Lower leg skin (tissue), 3 donors: ENCODE results near the gene AURKAIP1.

Experiments used
- POLR2A ChIP-seq, 2 donors: fragments of 450-650 bp; IDR thresholded peaks; one replicate each; pipeline ENCODE4 v1.6.1; 2016 to 2017; ENCODE audit warnings: antibody characterized with exemption in 2 of 2, mild to moderate bottlenecking in 1 of 2, moderate library complexity in 1 of 2
- TF ChIP-seq, protein P1 (sequence below), 3 donors: fragments of 450-650 bp; IDR thresholded peaks; one replicate each; pipeline ENCODE4 v1.5.1; 2016; ENCODE audit warnings: antibody characterized with exemption in 3 of 3, mild to moderate bottlenecking in 3 of 3, moderate library complexity in 2 of 3

- TF ChIP-seq, protein P1, sequence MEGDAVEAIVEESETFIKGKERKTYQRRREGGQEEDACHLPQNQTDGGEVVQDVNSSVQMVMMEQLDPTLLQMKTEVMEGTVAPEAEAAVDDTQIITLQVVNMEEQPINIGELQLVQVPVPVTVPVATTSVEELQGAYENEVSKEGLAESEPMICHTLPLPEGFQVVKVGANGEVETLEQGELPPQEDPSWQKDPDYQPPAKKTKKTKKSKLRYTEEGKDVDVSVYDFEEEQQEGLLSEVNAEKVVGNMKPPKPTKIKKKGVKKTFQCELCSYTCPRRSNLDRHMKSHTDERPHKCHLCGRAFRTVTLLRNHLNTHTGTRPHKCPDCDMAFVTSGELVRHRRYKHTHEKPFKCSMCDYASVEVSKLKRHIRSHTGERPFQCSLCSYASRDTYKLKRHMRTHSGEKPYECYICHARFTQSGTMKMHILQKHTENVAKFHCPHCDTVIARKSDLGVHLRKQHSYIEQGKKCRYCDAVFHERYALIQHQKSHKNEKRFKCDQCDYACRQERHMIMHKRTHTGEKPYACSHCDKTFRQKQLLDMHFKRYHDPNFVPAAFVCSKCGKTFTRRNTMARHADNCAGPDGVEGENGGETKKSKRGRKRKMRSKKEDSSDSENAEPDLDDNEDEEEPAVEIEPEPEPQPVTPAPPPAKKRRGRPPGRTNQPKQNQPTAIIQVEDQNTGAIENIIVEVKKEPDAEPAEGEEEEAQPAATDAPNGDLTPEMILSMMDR (IDR thresholded peaks at IDR 0.05), result no peak
- no peak for TF ChIP-seq POLR2A (IDR thresholded peaks at IDR 0.05)
Measured at GRCh38 chr1:1415751-1416150, 40.7 kb upstream of the AURKAIP1 start.
